Cardiac muscle cell (in vitro differentiated cells and primary cell): ENCODE results near the gene EHMT1. TPM values are rescaled to one million over a fixed set of nuclear protein-coding genes. Genes with fewer than 3 reads are reported as not detected.
A peak's percentile ranks its signal among the peaks of the same experiment; 100 is the strongest.

Experiments used
- DNase-seq, 2 donors: peaks; one replicate each; pipeline versions ENCODE4 v3.0.0 to v3.0.0-alpha.2; 2010 to 2017; ENCODE audit warnings: low read depth in 1 of 2, low spot score in 1 of 2
- H3K27ac ChIP-seq: fragments of 200-600 bp; sonication (generic); 2 replicates; pipeline ENCODE4 v1.5.1; 2016
- H3K27me3 ChIP-seq: fragments of 200-600 bp; sonication (generic); 2 replicates; pipeline ENCODE4 v1.6.0; 2016; ENCODE audit warnings: control low read depth
- H3K36me3 ChIP-seq: fragments of 200-600 bp; sonication (generic); 2 replicates; pipeline ENCODE4 v1.5.1; 2016; ENCODE audit warnings: control low read depth
- H3K4me1 ChIP-seq: fragments of 200-600 bp; sonication (generic); 2 replicates; pipeline ENCODE4 v1.8.1; 2017; ENCODE audit warnings: low read depth, mild to moderate bottlenecking, mixed run types
- H3K4me3 ChIP-seq: fragments of 200-600 bp; sonication (generic); 2 replicates; pipeline ENCODE4 v1.5.1; 2016; ENCODE audit warnings: mild to moderate bottlenecking
- H3K9me3 ChIP-seq: fragments of 200-600 bp; sonication (generic); 2 replicates; pipeline ENCODE4 v1.5.1; 2017; ENCODE audit warnings: low read depth, mild to moderate bottlenecking, control low read depth
- polyA plus RNA-seq: library from polyadenylated mRNA; unstranded; fragments of >200 nt; fragmentation: Nextera tagmentation; extraction: Ambion mirVana; gene quantifications from 2 replicates; pipeline ENCODE4 v1.2.1, GENCODE V29; 2016
- total RNA-seq: library from RNA; depleted of rRNA; stranded (reverse); fragments of >200 nt; gene quantifications from 2 replicates; pipeline ENCODE4 v1.2.3, GENCODE V29; 2016
- TF ChIP-seq, protein P1 (sequence below): IDR thresholded peaks from 2 replicates; pipeline ENCODE4 v1.5.1; 2012; ENCODE audit warnings: low read depth, mild to moderate bottlenecking, low read length

The EHMT1 gene
- total and polyA plus RNA-seq, 2 experiments from 2014 or later, result 55.5 to 93.8 TPM

DNA sequence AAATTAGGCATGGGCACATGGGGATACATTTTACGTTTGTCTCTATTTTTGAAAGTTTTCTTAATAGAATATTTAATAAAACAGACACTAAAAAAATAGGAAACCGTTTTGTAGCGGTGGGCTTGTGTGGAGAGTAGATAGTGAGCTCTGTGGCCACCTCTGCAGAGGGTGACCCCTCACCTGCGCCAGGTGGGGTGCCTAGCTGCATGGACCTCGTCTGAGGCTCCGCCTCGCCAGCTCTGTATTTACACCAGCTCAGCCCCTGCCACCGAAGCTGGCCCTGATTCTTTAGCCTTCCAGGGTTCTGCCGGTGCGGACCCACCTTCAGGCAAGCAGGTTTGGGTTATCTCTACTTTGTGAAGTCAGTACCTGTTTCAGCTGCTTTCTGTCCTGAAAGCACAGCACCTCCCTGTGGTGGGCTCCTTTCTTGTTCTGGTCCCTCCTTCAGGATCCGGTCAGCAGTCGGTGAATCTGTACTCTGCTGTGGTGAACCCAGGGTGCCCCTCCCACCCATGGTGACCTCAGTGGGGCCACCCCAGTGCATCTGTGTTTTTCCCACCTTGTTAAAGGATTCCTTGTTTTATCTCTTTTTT lies 153.6 kb downstream of the EHMT1 start:
- peak in 1 of 2 donors; percentile 11 for DNase-seq
- Histone ChIP-seq H3K36me3 (peaks cover 16% of the 10 kb centered on the region), H3K27me3 (no peaks in the 10 kb centered on the region), H3K4me3 (no peak overlapping the region), H3K9me3 (no peaks in the 10 kb centered on the region), H3K27ac (no peak overlapping the region), H3K4me1 (no peaks in the 10 kb centered on the region)
- TF ChIP-seq, protein P1, sequence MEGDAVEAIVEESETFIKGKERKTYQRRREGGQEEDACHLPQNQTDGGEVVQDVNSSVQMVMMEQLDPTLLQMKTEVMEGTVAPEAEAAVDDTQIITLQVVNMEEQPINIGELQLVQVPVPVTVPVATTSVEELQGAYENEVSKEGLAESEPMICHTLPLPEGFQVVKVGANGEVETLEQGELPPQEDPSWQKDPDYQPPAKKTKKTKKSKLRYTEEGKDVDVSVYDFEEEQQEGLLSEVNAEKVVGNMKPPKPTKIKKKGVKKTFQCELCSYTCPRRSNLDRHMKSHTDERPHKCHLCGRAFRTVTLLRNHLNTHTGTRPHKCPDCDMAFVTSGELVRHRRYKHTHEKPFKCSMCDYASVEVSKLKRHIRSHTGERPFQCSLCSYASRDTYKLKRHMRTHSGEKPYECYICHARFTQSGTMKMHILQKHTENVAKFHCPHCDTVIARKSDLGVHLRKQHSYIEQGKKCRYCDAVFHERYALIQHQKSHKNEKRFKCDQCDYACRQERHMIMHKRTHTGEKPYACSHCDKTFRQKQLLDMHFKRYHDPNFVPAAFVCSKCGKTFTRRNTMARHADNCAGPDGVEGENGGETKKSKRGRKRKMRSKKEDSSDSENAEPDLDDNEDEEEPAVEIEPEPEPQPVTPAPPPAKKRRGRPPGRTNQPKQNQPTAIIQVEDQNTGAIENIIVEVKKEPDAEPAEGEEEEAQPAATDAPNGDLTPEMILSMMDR, result no peak

DNA sequence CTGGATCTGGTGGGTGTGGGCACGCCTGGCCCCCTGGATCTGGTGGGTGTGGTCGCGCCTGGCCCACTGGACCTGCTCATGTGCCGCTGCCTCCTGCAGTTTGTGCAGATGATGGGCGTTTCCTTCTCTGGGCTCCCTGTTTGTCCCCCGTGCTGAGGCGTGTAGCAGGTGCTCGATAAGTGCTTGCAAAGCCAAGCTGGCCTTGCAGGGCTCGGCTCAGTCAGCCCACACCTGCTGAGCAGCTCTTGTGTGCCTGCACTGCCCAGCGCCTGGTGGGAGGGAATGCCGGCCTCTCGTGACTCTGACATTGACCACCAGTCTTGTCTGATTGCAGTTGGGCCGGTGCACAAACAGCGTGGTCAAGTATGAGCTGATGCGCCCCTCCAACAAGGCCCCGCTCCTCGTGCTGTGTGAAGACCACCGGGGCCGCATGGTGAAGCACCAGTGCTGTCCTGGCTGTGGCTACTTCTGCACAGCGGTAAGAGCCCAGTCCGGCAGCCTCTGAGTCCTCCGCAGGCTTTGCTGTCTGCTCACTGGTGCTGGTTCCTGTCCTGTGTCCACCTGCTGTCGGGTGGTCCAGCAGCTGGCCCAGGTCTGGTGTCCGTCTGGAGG lies 156.1 kb downstream of the EHMT1 start:
- H3K27me3 ChIP-seq, result no peaks in the 10 kb centered on the region
- no peaks in the 10 kb centered on the region for H3K4me1 ChIP-seq
- no peak for DNase-seq
- H3K27ac ChIP-seq, result no peak overlapping the region
- peaks cover 36% of the 10 kb centered on the region for H3K36me3 ChIP-seq
- H3K9me3 ChIP-seq, result no peaks in the 10 kb centered on the region
- H3K4me3 ChIP-seq, result no peak overlapping the region
- TF ChIP-seq, protein P1, result no peak

DNA sequence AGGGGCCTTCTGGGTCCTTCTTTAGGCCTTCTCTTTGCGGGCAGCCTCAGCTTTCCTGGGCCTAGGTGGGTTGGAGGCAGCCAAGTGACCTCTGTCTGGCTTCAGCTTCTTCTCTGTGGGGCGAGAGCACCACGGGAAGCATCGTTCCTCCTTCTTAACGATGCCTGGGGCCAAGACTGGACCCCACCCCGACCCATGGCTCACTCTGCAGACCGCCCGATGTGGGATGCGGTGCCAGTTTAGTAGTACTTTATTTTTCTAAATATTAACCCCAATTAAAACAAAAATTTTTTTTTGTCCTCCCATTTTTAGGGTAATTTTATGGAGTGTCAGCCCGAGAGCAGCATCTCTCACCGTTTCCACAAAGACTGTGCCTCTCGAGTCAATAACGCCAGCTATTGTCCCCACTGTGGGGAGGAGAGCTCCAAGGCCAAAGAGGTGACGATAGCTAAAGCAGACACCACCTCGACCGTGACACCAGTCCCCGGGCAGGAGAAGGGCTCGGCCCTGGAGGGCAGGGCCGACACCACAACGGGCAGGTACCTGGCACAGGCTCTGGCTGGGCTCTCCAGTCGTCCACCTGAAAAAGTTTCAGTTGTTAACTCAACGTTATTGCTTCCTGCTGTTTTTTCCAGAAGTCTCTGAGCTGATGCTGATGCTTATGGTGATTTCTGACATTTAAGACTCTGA lies 157.6 kb downstream of the EHMT1 start:
- Histone ChIP-seq H3K4me1 (no peaks in the 10 kb centered on the region), H3K36me3 (peaks cover 36% of the 10 kb centered on the region), H3K4me3 (no peak overlapping the region), H3K27me3 (no peaks in the 10 kb centered on the region), H3K9me3 (no peaks in the 10 kb centered on the region), H3K27ac (no peak overlapping the region)
- TF ChIP-seq, protein P1, result no peak
- DNase-seq, result no peak

DNA sequence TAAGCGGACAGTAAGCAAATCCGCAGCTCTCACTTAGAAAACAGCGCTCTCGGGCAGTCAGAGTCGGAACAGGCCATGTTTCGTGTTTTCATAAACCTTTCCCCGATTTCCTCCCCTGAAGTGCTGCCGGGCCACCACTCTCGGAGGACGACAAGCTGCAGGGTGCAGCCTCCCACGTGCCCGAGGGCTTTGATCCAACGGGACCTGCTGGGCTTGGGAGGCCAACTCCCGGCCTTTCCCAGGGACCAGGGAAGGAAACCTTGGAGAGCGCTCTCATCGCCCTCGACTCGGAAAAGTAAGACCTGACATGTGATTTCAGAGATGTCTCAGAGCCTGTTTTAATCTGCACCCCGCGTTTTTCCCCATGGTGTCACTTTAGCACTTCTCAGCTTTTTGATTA lies 159.0 kb downstream of the EHMT1 start:
- Histone ChIP-seq H3K4me3 (no peak overlapping the region), H3K36me3 (peaks cover 41% of the 10 kb centered on the region), H3K27ac (no peak overlapping the region), H3K27me3 (no peaks in the 10 kb centered on the region), H3K4me1 (no peaks in the 10 kb centered on the region), H3K9me3 (no peaks in the 10 kb centered on the region)
- TF ChIP-seq, protein P1, result no peak
- no peak for DNase-seq

DNA sequence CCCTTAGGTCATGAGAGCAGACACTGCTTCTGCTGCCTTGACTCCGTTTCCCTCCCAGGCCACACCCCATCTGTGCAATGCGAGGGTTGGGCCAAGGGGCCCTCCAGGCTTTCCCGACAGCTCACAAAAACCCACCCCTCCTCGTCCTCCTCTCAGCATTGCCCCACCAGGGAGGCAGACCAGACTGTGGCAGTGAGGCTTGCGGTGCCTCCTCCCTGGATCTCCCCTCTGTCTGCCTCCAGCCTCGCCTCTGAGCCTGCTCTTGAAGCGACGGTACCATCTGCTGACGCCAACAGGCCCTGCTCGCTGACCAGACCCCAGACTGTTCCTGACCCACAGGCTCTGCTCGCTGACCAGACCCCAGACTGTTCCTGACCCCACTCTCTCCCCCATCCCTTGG lies 159.5 kb downstream of the EHMT1 start:
- TF ChIP-seq, protein P1, result no peak
- no peak overlapping the region for H3K4me3 ChIP-seq
- no peaks in the 10 kb centered on the region for H3K27me3 ChIP-seq
- H3K4me1 ChIP-seq, result no peaks in the 10 kb centered on the region
- no peaks in the 10 kb centered on the region for H3K9me3 ChIP-seq
- H3K36me3 ChIP-seq, result peaks cover 43% of the 10 kb centered on the region
- DNase-seq, result no peak
- no peak overlapping the region for H3K27ac ChIP-seq
